ENCODE results near the gene TK1.

Gene TK1

DNA sequence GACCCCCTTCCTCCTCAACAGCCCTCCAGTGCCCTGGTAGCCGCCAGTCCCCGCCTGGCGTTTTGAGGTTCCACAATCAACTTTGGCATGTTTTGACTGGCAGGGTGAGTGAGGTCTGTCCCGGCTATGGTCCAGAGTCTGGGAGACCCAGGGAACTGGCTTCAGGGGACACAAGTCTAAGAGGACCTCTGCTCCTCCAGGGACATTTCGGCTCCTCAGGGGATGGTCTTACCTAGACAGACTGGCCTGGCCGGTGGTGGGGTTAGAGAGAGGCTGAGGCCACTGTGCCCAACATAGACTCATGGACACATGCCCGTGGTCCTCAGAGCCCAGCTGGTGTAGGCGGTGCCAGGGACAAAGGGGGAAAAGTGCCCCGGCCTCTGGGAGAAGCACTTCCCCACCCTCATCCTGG, 54.1 kb downstream of the TK1 start:
- no peak for DNase-seq

- DNase-seq = no peak
Observed at GRCh38 chr17:78132084-78132676, 54.7 kb downstream of the TK1 start.

GRCh38 chr17:78131172-78132083, 55.4 kb downstream of the TK1 start:
- no peak for DNase-seq

DNA sequence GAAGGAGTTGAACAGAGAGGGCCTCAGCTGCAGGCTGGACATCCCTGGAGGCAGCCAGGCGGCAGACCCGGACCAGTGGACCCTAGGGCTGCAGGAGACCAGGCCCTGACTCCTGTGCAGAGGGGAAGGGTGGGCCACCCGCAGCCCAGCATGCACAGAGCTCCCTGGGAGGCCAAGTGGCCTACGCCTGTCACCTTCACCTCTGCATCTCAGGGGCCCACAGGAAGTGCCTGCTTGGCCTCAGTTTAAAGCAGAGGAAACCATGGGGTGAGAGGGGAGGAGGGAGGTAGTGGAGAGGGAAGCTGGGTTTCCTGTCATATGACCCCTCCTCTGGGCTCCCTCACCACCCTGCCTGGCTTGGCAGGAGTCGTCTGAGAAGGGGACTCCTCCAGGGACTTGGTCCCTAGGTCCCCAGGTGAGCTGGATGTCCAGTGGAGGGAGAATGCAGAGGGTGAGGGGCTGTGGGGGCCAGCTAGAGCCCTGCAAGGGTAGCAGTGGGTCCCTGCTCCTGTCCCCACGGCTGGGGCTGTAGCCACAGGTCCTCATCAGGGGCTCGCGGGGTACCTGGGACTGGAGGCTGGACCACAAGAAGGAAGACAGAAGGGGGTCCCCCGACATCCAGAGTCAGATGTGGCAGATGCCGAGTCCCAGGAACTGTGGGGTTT, 56.3 kb downstream of the TK1 start, which contains the start of gene TMC8:
Gene TMC8 (plus strand): TSS at position 335 of the 665 bp plus-strand sequence. CDS start 818 bp downstream, outside the sequence.
- DNase-seq = no peak

DNA sequence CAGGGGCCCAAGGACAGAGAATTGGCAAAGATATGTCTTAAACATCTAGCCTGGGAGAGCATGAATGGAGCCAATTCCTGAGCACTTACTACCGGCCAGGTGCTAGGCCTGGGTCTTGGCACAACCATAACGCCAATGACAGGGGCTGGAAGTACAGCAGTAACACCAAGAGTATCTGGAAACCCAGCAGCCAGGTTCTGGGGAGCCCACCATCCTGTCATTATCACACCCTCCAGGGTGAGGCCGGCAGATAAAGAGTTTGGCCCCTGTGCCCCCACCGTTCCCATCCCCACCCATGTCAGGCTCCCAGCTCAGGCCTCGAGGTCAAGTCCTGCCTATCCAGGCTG, 56.8 kb downstream of the TK1 start:
- DNase-seq = no peak

DNA sequence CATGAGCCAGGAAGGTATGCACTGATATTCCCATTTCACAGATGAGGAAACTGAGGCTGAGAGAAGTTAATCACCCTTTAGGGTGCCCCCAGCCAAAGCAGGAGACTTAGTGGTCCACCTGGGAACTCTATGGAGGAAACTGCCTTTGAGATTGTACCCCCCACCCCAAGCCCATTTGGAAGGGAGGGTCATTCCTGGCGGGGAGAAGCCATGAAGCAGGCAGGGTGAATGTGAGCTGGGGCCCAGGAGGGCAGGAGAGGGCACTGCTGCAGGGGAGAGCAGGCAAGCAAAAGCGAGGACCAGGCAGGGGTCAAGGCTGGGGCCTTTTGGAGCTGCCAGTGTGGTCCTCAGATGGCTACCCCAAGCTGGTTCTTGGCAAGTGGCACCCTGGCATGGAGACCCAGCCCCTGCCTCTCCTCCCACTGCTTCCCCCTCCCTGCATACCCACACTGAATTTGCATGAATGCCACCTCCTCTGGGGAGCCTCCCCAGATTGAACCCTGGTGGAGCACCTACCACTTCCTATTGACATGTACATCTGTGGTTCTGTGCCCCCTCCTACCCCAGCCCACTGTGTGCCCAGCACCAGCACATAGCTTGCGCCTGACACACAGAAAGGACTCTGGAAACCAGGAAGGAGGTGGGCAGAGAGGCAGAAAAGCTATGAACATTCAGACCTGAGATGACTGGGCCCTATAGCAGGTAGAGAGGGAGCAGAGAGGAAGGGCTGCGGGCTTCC, 57.3 kb downstream of the TK1 start:
- no peak for DNase-seq

GRCh38 chr17:78128551-78129350, 58.1 kb downstream of the TK1 start, which contains the start of gene TMC6:
Gene TMC6 (minus strand): TSS chr17:78128755. CDS start chr17:78126832, 1,923 bp downstream.
- peak; percentile 74 for DNase-seq

DNA sequence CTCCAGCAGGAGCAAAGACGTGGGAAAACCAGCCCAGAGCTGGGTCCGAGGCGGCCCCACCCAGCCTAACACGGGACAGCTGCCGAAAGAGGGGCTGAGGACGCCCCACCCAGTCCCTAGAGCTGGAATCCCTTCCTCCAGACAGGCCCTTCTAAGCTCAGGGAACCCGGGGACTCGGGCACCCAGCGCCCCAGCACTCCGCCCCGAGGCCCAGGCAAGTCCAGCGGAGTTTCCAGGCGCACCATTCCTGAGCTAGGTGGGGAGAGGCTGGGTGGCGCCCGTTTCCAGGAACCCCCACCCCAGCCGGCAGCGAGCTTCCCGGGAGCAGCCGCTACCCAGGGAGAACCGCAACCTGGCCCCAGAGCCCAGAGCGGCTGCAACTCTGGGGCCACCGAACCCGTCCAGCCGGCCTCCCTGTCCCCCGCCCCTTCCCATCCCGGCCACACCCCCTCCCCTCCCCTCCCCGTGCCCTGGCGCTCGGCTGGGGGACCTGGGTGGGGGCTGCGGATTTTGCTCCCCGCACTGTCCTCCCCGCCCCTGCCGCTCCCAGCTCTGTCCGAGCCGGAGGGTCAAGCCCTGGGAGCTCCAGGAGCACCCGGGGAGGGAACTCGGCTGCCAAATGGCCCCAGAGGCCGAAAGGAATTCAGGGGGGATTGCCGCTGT, 58.8 kb downstream of the TK1 start:
- DNase-seq = peak; percentile 70

DNA sequence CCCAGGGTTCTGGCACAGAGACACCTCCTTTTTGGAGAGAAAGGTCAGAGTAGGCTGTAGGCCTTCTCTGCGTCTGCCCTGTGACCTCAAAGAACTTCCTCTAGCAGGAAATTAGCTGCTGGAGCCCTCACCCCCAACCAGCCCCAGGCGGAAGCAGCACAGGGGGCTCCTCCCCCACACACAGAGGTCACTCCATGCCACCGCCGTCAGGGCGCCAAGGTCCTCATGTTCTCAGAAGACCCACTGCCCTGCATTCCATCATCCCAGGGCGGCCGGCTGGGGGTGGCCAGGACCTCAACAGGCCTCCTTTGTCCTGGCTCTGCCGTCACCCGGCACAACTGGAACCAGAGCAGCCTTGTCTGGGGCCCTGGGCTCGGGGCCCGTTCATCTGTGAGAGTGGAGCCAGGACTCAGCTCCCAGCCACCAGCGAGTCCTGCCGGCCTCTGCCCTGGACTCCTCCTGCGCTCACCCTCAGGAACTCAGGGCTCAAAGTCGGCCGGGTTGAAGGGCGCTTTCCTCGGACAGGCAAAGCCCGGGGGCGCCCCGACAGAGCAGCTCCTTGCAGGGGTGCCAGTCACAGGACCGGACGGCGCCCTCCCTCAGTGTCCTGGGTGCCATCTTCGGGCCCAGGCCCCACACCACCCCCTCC, 59.5 kb downstream of the TK1 start:
- DNase-seq = peak; percentile 68

GRCh38 chr17:78126895-78127238, 60.0 kb downstream of the TK1 start:
- no peak for DNase-seq

GRCh38 chr17:78125976-78126894, 60.6 kb downstream of the TK1 start:
- no peak for DNase-seq

DNA sequence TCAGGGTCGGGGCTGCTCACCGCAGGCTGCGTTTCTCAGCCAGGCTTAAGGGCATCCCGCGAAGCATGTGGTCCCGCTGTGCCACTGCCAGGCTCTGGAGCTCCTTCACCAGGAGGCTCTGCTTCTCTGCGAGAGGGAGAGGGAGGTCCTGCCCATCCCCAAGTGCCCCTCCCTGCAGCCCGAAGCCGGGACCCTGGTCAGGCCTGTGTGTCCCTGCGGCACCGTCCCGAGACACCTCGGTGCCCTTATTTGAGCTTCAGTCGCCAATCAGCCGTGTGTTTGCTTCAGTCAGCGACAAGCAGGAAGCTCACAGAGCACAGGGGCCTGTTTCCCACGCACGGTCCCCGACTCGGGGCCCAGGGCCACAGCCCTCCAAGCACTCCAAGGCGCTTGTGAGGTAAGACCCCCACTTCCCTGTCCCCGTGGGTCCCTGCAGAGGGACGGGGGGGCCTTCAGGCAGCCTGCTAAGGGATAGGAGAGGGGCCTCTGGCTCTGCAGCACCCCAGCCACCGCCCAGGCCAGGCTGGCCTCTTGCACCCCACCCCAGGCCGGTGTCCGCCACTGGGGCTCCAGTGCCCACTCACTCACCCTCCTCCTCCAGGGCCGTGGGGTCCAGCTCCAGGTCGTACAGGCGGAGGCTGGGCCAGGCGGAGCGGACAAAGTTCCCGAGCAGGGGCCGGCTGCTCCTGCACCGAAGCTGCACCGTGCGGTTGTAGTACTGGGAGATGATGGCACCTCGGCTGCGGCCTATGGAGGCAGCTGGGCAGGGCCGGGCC, 61.5 kb downstream of the TK1 start:
- no peak for DNase-seq

DNA sequence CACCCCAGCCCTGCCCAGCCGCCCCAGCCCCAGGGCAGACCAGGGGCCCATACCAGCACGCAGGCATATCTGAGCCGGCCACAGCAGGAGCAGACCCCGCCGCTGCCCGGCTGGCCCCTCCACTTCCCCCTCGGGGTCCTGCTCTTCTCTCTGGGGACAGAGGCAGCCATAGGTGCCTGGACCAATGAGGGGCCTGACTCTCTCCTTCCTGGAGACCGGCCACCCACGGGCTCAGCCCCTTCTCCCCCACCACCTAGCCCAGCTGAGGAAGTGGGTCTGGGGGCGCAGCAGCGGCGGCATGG, 62.1 kb downstream of the TK1 start:
- no peak for DNase-seq

Data from eye (tissue), 1 donor.